OCI-LY3 (cell line): ENCODE measurements around the gene FAM3C.

ENCODE experiments used
- CTCF ChIP-seq: fragments of 200-600, 300-600 bp; sonication (generic); IDR thresholded peaks from 2 replicates; pipeline ENCODE4 v1.5.1; 2014; ENCODE audit warnings: antibody characterized with exemption, low read length, low read depth
- EZH2phosphoT487 ChIP-seq: fragments of 200-600 bp; shearing (Covaris generic); IDR thresholded peaks from 2 replicates; pipeline ENCODE4 v1.6.1; 2018; ENCODE audit warnings: antibody characterized with exemption, mixed run types, low read depth

DNA sequence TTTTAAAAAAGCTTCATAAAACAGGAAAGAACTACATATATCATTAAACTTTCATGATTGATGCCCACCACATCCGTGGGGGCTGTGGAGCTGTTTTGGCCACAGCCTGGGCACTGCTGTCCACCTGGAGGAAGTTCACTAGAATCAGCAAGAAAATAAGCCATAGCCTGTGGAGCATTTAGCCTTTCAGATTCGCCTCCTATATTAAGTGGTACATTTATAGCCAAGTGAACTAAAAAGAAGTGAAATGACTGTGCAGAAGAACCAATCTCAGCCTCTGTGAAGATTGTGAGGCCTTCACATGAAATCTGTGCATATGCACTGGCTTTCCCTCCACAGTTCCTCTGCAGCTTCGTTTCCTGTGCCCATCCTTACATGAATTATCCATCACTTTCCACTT is 43.8 kb downstream of the FAM3C start:
- no peak for TF ChIP-seq CTCF
- TF ChIP-seq EZH2phosphoT487: no peak
